Heart left ventricle (tissue), 13 donors: ENCODE results near the gene DPY19L3.
"Not testable (repeated sequence)": the region's sequence is repeated elsewhere in the genome, so short reads cannot be mapped to it uniquely, and the experiment has no call there.

Source experiments
- CTCF ChIP-seq, 12 donors: fragments of 200-600 bp; sonication (generic) in 4 of 12; IDR thresholded peaks; one replicate each; pipeline versions ENCODE4 v1.5.0 to v1.8.0; 2018 to 2022; ENCODE audit warnings: antibody characterized with exemption in 12 of 12, mild to moderate bottlenecking in 5 of 12
- POLR2A ChIP-seq, 2 donors: fragments of 450-650 bp; IDR thresholded peaks; one replicate each; pipeline ENCODE4 v1.6.1; 2017; ENCODE audit warnings: antibody characterized with exemption in 2 of 2, mild to moderate bottlenecking in 2 of 2, moderate library complexity in 2 of 2
- donor health status: ischemic (EF 13 %, LVEDD 7.1; RV severe dilation, severe dysfunction).
- donor health status: DM: no; HTN: yes; CAD: no.
- donor health status: DM: no; HTN: no; CAD: no.
- donor health status: ischemic (EF 25% LVEDD 6.9; RV normal size, moderate dysfunction).
- donor health status: ischemic (EF 25% LVEDD 5.7; RV mildly dilated, moderate dysfunction).
- donor health status: ischemic (EF 35%, LVEDD 5.7; RV mildly dilated, moderate dysfunction).
- donor health status: nonischemic (EF 11% LVEDD 7.7; RV severe dilation, severe dysfunction).
- donor health status: DM: yes; HTN: yes; CAD: no.
- donor health status: PGD.
- donor health status: ischemic (EF 29% LVEDD 5.4; RV normal size, mild dysfunction).
- donor health status: nonischemic (EF 23%, LVEDD 6.1; RV moderate dilation, normal function).

- TF ChIP-seq CTCF, POLR2A (IDR thresholded peaks at IDR 0.05): not testable (repeated sequence)
Measured at GRCh38 chr19:32447534-32447933, 42.0 kb downstream of the DPY19L3 start.
